ENCODE results near the gene ARMC7. TPM values are rescaled to one million over a fixed set of nuclear protein-coding genes. Genes with fewer than 3 reads are reported as not detected.

Gene ARMC7
- total and polyA plus RNA-seq, 10 of the 15 experiments (the other 5 are each of a cell fraction or from before 2014, with no cell fraction given): 1.5 to 19.8 (median 6.3) TPM

- TF ChIP-seq BCL3 (IDR thresholded peaks at IDR 0.05; ENCODE audit: borderline replicate concordance, insufficient read depth, low read depth, low read length, poor library complexity, severe bottlenecking) (peak; percentile 64), SMC3 (IDR thresholded peaks at IDR 0.05; ENCODE audit: borderline replicate concordance, low read length) (peak; percentile 46; the same call in 1 of the 2 replicates), CBFB (IDR thresholded peaks at IDR 0.05; ENCODE audit: low read depth) (peak; percentile 53), CTCF (IDR thresholded peaks at IDR 0.05 in 2 of 3, conservative IDR thresholded peaks at IDR 0.05 in 1 of 3; ENCODE audit: control insufficient read depth in 2 of 3, extremely low read depth in 1 of 3, insufficient read depth in 1 of 3, low read depth in 3 of 3, low read length in 3 of 3) (peak; percentile 41 to 44 (median 42); a peak in 5 of 6 replicates), CREM (IDR thresholded peaks at IDR 0.05; ENCODE audit: low read depth) (no peak), ZNF687 (IDR thresholded peaks at IDR 0.05) (peak; percentile 88), NR2C1 (IDR thresholded peaks at IDR 0.05) (no peak), DPF2 (IDR thresholded peaks at IDR 0.05) (peak; percentile 84), SMARCA5 (IDR thresholded peaks at IDR 0.05) (peak; percentile 57; the same call in 1 of the 2 replicates), POLR2A (IDR thresholded peaks at IDR 0.05; ENCODE audit: low read depth, low read length) (peak; percentile 82), BHLHE40 (IDR thresholded peaks at IDR 0.05; ENCODE audit: borderline replicate concordance in 1 of 2, low read depth in 2 of 2, low read length in 1 of 2) (peak; percentile 58 to 63; a peak in 3 of 4 replicates), SRF (IDR thresholded peaks at IDR 0.05; ENCODE audit: low read depth in 2 of 2, low read length in 2 of 2) (peak; percentile 21 to 62; a peak in 1 of 4 replicates), TCF12 (IDR thresholded peaks at IDR 0.05; ENCODE audit: low read depth, low read length) (0 out of 2 replicates have a peak, but pooled peaks have one; percentile 13), CHD4 (IDR thresholded peaks at IDR 0.05) (no peak)
- TF ChIP-seq, protein P1, sequence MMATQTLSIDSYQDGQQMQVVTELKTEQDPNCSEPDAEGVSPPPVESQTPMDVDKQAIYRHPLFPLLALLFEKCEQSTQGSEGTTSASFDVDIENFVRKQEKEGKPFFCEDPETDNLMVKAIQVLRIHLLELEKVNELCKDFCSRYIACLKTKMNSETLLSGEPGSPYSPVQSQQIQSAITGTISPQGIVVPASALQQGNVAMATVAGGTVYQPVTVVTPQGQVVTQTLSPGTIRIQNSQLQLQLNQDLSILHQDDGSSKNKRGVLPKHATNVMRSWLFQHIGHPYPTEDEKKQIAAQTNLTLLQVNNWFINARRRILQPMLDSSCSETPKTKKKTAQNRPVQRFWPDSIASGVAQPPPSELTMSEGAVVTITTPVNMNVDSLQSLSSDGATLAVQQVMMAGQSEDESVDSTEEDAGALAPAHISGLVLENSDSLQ (IDR thresholded peaks at IDR 0.05): no peak
- TF ChIP-seq, protein P2, sequence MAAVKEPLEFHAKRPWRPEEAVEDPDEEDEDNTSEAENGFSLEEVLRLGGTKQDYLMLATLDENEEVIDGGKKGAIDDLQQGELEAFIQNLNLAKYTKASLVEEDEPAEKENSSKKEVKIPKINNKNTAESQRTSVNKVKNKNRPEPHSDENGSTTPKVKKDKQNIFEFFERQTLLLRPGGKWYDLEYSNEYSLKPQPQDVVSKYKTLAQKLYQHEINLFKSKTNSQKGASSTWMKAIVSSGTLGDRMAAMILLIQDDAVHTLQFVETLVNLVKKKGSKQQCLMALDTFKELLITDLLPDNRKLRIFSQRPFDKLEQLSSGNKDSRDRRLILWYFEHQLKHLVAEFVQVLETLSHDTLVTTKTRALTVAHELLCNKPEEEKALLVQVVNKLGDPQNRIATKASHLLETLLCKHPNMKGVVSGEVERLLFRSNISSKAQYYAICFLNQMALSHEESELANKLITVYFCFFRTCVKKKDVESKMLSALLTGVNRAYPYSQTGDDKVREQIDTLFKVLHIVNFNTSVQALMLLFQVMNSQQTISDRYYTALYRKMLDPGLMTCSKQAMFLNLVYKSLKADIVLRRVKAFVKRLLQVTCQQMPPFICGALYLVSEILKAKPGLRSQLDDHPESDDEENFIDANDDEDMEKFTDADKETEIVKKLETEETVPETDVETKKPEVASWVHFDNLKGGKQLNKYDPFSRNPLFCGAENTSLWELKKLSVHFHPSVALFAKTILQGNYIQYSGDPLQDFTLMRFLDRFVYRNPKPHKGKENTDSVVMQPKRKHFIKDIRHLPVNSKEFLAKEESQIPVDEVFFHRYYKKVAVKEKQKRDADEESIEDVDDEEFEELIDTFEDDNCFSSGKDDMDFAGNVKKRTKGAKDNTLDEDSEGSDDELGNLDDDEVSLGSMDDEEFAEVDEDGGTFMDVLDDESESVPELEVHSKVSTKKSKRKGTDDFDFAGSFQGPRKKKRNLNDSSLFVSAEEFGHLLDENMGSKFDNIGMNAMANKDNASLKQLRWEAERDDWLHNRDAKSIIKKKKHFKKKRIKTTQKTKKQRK (IDR thresholded peaks at IDR 0.05; ENCODE audit: low read depth, low read length): no peak
Measured at GRCh38 chr17:75077496-75078283, 32.1 kb upstream of the ARMC7 start (continued).

Data from GM12878 (cell line).